NCI-H2227 treated with DMSO at 0.1 percent for 48 hours (cell line): ENCODE data around the gene CTSF.
"Not testable (repeated sequence)": the region's sequence is repeated elsewhere in the genome, so short reads cannot be mapped to it uniquely, and the experiment has no call there.

Source experiments
- DNase-seq: peaks from one replicate; lab custom pipeline; 2025; lab: John Stamatoyannopoulos, UW

The CTSF gene

GRCh38 chr11:66559142-66559865 is 9.1 kb downstream of the CTSF start:
- DNase-seq = no peak

GRCh38 chr11:66557733-66558326 is 10.6 kb downstream of the CTSF start:
- DNase-seq = no peak

- no peak for DNase-seq
Measured at GRCh38 chr11:66556086-66556485, 12.3 kb downstream of the CTSF start.

GRCh38 chr11:66555416-66555815 is 13.0 kb downstream of the CTSF start:
- no peak for DNase-seq

GRCh38 chr11:66554602-66555001 is 13.8 kb downstream of the CTSF start:
- DNase-seq = no peak

GRCh38 chr11:66550887-66551286 is 17.5 kb downstream of the CTSF start:
- DNase-seq = no peak

GRCh38 chr11:66549696-66550095 is 18.7 kb downstream of the CTSF start:
- no peak for DNase-seq

GRCh38 chr11:66548774-66549630 is 19.4 kb downstream of the CTSF start:
- no peak for DNase-seq

- no peak for DNase-seq
Measured at GRCh38 chr11:66548041-66548440, 20.4 kb downstream of the CTSF start.

GRCh38 chr11:66547662-66548009 is 20.8 kb downstream of the CTSF start:
- no peak for DNase-seq

GRCh38 chr11:66546966-66547661 is 21.3 kb downstream of the CTSF start:
- DNase-seq = no peak

- DNase-seq = no peak
Measured at GRCh38 chr11:66546368-66546965, 21.9 kb downstream of the CTSF start, which contains the start of gene ACTN3. TSS of gene ACTN3 (plus strand) at chr11:66546903. CDS start at chr11:66546938, 35 bp downstream.

GRCh38 chr11:66545701-66546367 is 22.6 kb downstream of the CTSF start, which contains the start of gene ZDHHC24:
TSS of gene ZDHHC24 (minus strand) at chr11:66546048. CDS start at chr11:66546003, 45 bp downstream.
- peak; percentile 96 for DNase-seq

- not testable (repeated sequence) for DNase-seq
Measured at GRCh38 chr11:66544952-66545351, 23.5 kb downstream of the CTSF start.

- DNase-seq = peak; percentile 36
Measured at GRCh38 chr11:66543263-66544107, 24.9 kb downstream of the CTSF start.

GRCh38 chr11:66542362-66542761 is 26.0 kb downstream of the CTSF start:
- no peak for DNase-seq

GRCh38 chr11:66541892-66542291 is 26.5 kb downstream of the CTSF start:
- no peak for DNase-seq

GRCh38 chr11:66540598-66540997 is 27.8 kb downstream of the CTSF start:
- not testable (repeated sequence) for DNase-seq

GRCh38 chr11:66539870-66540213 is 28.6 kb downstream of the CTSF start:
- no peak for DNase-seq

- no peak for DNase-seq
Measured at GRCh38 chr11:66539170-66539869, 29.1 kb downstream of the CTSF start.
